Epithelial cell of proximal tubule (primary cell): ENCODE measurements around the gene PRPH2. TPM values are rescaled to one million over a fixed set of nuclear protein-coding genes. Genes with fewer than 3 reads are reported as not detected.

Experiments
- DNase-seq: peaks from one replicate; pipeline ENCODE4 v3.0.0-alpha.2; 2011; ENCODE audit warnings: low read depth
- H3K4me3 ChIP-seq: 2 replicates; pipeline ENCODE4 v1.5.1; 2011; ENCODE audit warnings: low read depth, mild to moderate bottlenecking, low read length
- CTCF ChIP-seq: conservative IDR thresholded peaks from 2 replicates; pipeline ENCODE4 v1.5.1; 2012; ENCODE audit warnings: low read depth, mild to moderate bottlenecking, low read length
- total RNA-seq: library from RNA; depleted of rRNA; stranded (reverse); fragments of >200 nt; gene quantifications from 2 replicates; pipeline ENCODE4 v1.2.3, GENCODE V29; 2015

Gene PRPH2
- total RNA-seq, 1 donor from 2014 or later = 1.6 TPM

- H3K4me3 ChIP-seq = peak overlapping the region; percentile 73
- TF ChIP-seq CTCF = no peak
- DNase-seq = no peak
Measured at GRCh38 chr6:42748203-42748898, 26.0 kb upstream of the PRPH2 start.

- DNase-seq = no peak
- H3K4me3 ChIP-seq = peak overlapping the region; percentile 73
- no peak for TF ChIP-seq CTCF
Measured at GRCh38 chr6:42746463-42747391, 24.3 kb upstream of the PRPH2 start.

GRCh38 chr6:42745640-42746462 lies 23.5 kb upstream of the PRPH2 start, which contains the start of gene TBCC:
Gene TBCC (minus strand): TSS chr6:42746103. CDS start chr6:42746073, 30 bp downstream.
- peak within 1 kb of the TSS; percentile 84 for H3K4me3 ChIP-seq
- peak; percentile 85 for DNase-seq
- no peak for TF ChIP-seq CTCF

GRCh38 chr6:42745083-42745639 lies 22.8 kb upstream of the PRPH2 start:
- no peak for TF ChIP-seq CTCF
- H3K4me3 ChIP-seq = peak overlapping the region; percentile 84
- no peak for DNase-seq

GRCh38 chr6:42744351-42744893 lies 22.0 kb upstream of the PRPH2 start:
- TF ChIP-seq CTCF = no peak
- peak overlapping the region; percentile 84 for H3K4me3 ChIP-seq
- DNase-seq = no peak

- no peak for DNase-seq
- no peak overlapping the region for H3K4me3 ChIP-seq
- TF ChIP-seq CTCF = no peak
Measured at GRCh38 chr6:42742116-42742894, 19.9 kb upstream of the PRPH2 start.
